Measurements from ENCODE around the gene ITGA2.

DNA sequence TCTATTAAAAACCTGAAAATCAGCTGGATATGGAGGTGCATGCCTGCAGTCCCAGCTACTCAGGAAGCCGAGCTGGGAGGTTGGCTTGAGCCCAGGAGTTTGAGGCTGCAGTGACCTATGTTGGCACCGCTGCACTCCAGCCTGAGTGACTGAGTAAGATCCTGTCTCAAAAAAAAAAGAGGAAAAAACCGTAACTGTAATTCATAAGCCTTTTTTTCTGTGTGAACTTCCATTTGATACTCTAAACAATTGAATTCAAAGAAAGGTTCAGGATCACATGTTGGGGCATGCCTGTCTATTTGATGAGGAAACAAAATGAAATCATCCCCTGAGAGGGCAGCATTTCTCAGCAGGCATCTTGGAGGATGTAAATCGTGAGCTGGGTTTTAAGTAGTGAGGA lies 38.8 kb downstream of the ITGA2 start:
- no peak for TF ChIP-seq SUZ12 (IDR thresholded peaks at IDR 0.05; ENCODE audit: extremely low read depth, insufficient read depth, insufficient read length)
- no peak for TF ChIP-seq YY1 (IDR thresholded peaks at IDR 0.05; ENCODE audit: insufficient read depth, insufficient read length)

All from NT2/D1 (cell line).